Parathyroid adenoma (tissue), 2 donors: ENCODE results near the gene TMEM116.
"Not testable (repeated sequence)": the region's sequence is repeated elsewhere in the genome, so short reads cannot be mapped to it uniquely, and the experiment has no call there.

Experiments
- H2AFZ ChIP-seq: fragments of 300-600 bp; sonication (generic); one replicate; pipeline ENCODE4 v1.7.0; 2017; ENCODE audit warnings: antibody characterized with exemption, mild to moderate bottlenecking
- H3K27ac ChIP-seq: fragments of 300-600 bp; sonication (generic); one replicate; pipeline ENCODE4 v1.7.0; 2017
- H3K27me3 ChIP-seq: fragments of 300-600 bp; sonication (generic); one replicate; pipeline ENCODE4 v1.7.0; 2017; ENCODE audit warnings: low read length; ENCODE audit not compliant: control insufficient read depth, insufficient read depth
- H3K36me3 ChIP-seq: fragments of 300-600 bp; sonication (generic); one replicate; pipeline ENCODE4 v1.7.0; 2017; ENCODE audit warnings: low read length; ENCODE audit not compliant: control insufficient read depth, insufficient read depth
- H3K4me1 ChIP-seq: fragments of 300-600 bp; sonication (generic); one replicate; pipeline ENCODE4 v1.7.0; 2017; ENCODE audit warnings: control low read depth
- H3K4me2 ChIP-seq: fragments of 300-600 bp; sonication (generic); one replicate; pipeline ENCODE4 v1.7.0; 2017; ENCODE audit warnings: low read length
- H3K4me3 ChIP-seq: fragments of 300-600 bp; sonication (generic); one replicate; pipeline ENCODE4 v1.7.0; 2017; ENCODE audit warnings: low read depth, low read length
- H3K79me2 ChIP-seq: fragments of 300-600 bp; sonication (generic); one replicate; pipeline ENCODE4 v1.7.0; 2017; ENCODE audit warnings: control low read depth
- H3K9ac ChIP-seq: fragments of 300-600 bp; sonication (generic); one replicate; pipeline ENCODE4 v1.7.0; 2017; ENCODE audit warnings: mild to moderate bottlenecking
- H3K9me3 ChIP-seq: fragments of 300-600 bp; sonication (generic); one replicate; pipeline ENCODE4 v1.7.0; 2017; ENCODE audit warnings: low read length; ENCODE audit not compliant: control insufficient read depth
- TF ChIP-seq, protein P1 (sequence below): fragments of 300-600 bp; sonication (generic); IDR thresholded peaks from one replicate; pipeline ENCODE4 v1.7.0; 2017; ENCODE audit warnings: antibody characterized with exemption, mild to moderate bottlenecking
- donor health status: primary hyperparathyroidism.

TMEM116 gene

GRCh38 chr12:111964935-111965334, 48.0 kb downstream of the TMEM116 start:
- H3K36me3 ChIP-seq: no peaks in the 10 kb centered on the region
- TF ChIP-seq, protein P1, sequence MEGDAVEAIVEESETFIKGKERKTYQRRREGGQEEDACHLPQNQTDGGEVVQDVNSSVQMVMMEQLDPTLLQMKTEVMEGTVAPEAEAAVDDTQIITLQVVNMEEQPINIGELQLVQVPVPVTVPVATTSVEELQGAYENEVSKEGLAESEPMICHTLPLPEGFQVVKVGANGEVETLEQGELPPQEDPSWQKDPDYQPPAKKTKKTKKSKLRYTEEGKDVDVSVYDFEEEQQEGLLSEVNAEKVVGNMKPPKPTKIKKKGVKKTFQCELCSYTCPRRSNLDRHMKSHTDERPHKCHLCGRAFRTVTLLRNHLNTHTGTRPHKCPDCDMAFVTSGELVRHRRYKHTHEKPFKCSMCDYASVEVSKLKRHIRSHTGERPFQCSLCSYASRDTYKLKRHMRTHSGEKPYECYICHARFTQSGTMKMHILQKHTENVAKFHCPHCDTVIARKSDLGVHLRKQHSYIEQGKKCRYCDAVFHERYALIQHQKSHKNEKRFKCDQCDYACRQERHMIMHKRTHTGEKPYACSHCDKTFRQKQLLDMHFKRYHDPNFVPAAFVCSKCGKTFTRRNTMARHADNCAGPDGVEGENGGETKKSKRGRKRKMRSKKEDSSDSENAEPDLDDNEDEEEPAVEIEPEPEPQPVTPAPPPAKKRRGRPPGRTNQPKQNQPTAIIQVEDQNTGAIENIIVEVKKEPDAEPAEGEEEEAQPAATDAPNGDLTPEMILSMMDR: no peak
- H3K9ac ChIP-seq: no peak overlapping the region
- H3K27me3 ChIP-seq: no peaks in the 10 kb centered on the region
- H3K4me2 ChIP-seq: no peak overlapping the region
- H3K79me2 ChIP-seq: peaks cover 8% of the 10 kb centered on the region
- H3K4me3 ChIP-seq: no peak overlapping the region
- H3K9me3 ChIP-seq: no peaks in the 10 kb centered on the region
- H2AFZ ChIP-seq: no peak overlapping the region
- H3K27ac ChIP-seq: no peak overlapping the region
- no peaks in the 10 kb centered on the region for H3K4me1 ChIP-seq

DNA sequence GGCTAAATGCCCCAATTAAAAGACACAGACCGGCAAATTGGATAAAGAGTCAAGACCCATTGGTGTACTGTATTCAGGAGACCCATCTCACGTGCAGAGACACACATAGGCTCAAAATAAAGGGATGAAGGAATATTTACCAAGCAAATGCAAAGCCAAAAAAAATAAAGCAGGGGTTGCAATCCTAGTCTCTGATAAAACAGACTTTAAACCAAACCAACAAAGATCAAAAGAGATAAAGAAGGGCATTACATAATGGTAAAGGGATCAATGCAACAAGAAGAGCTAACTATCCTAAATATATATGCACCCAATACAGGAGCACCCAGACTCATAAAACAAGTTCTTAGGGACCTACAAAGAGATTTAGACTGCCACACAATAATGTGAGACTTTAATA, 53.4 kb downstream of the TMEM116 start:
- H3K9ac ChIP-seq, H3K79me2 ChIP-seq, H3K4me1 ChIP-seq, H3K9me3 ChIP-seq, H2AFZ ChIP-seq, H3K27ac ChIP-seq, H3K27me3 ChIP-seq, H3K4me3 ChIP-seq, H3K4me2 ChIP-seq, H3K36me3 ChIP-seq: not testable (repeated sequence)

DNA sequence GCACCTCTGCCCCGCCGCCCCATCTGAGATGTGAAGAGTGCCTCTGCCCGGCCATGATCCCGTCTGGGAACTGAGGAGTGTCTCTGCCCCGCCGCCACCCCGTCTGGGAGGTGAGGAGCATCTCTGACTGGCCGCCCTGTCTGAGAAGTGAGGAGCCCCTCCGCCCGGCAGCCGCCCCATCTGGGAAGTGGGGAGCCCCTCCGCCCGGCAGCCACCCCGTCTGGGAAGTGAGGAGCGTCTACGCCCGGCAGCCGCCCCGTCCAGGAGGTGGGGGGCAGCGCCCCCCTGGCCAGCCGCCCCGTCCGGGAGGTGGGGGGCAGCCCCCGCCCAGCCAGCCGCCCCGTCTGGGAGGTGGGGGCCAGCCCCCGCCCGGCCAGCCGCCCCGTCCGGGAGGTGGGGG, 55.7 kb downstream of the TMEM116 start:
- H2AFZ ChIP-seq, H3K27me3 ChIP-seq, H3K79me2 ChIP-seq, H3K4me3 ChIP-seq, H3K36me3 ChIP-seq, H3K9me3 ChIP-seq, H3K4me1 ChIP-seq, H3K4me2 ChIP-seq, H3K9ac ChIP-seq, H3K27ac ChIP-seq: not testable (repeated sequence)

DNA sequence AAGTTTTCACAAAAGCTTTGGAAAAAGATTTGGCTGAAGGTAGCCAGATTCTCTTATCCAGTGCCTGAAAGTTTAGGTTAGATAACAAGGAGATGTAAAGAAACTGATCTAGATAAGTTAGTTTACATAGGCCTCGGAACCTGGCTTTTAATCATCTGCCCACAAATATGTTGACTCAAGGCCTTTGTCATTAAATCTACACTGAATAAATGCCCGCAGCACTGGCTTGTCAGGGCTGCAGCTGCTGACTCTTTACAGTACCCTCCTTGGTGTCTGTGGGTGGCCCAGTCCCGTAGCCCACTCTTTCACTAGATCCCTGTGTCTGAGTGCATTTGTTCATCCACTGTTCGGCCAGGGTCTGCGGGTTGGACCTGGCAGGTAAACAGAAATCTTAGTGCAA, 58.0 kb downstream of the TMEM116 start:
- H3K4me3 ChIP-seq: no peak overlapping the region
- no peak overlapping the region for H3K4me2 ChIP-seq
- peaks cover 6% of the 10 kb centered on the region for H3K79me2 ChIP-seq
- no peaks in the 10 kb centered on the region for H3K36me3 ChIP-seq
- peaks cover 3% of the 10 kb centered on the region for H3K4me1 ChIP-seq
- no peak overlapping the region for H3K9ac ChIP-seq
- TF ChIP-seq, protein P1: no peak
- H2AFZ ChIP-seq: no peak overlapping the region
- no peak overlapping the region for H3K27ac ChIP-seq
- H3K27me3 ChIP-seq: no peaks in the 10 kb centered on the region
- H3K9me3 ChIP-seq: no peaks in the 10 kb centered on the region

- Histone ChIP-seq H3K4me1 (peaks cover 3% of the 10 kb centered on the region), H3K79me2 (peaks cover 6% of the 10 kb centered on the region), H2AFZ (no peak overlapping the region), H3K4me3 (no peak overlapping the region), H3K9me3 (no peaks in the 10 kb centered on the region), H3K36me3 (no peaks in the 10 kb centered on the region), H3K27me3 (no peaks in the 10 kb centered on the region), H3K9ac (no peak overlapping the region), H3K4me2 (no peak overlapping the region), H3K27ac (no peak overlapping the region)
- TF ChIP-seq, protein P1: no peak
Observed at GRCh38 chr12:111953455-111953854, 59.5 kb downstream of the TMEM116 start.

GRCh38 chr12:111952084-111952787, 60.7 kb downstream of the TMEM116 start:
- not testable (repeated sequence) for H3K36me3 ChIP-seq, H3K9me3 ChIP-seq, H3K27ac ChIP-seq, H3K4me3 ChIP-seq, H2AFZ ChIP-seq, H3K79me2 ChIP-seq, H3K4me2 ChIP-seq, H3K9ac ChIP-seq, H3K27me3 ChIP-seq, H3K4me1 ChIP-seq

GRCh38 chr12:111950961-111951676, 61.8 kb downstream of the TMEM116 start:
- H3K79me2 ChIP-seq, H3K27ac ChIP-seq, H3K36me3 ChIP-seq, H2AFZ ChIP-seq, H3K4me2 ChIP-seq, H3K4me3 ChIP-seq, H3K9ac ChIP-seq, H3K27me3 ChIP-seq, H3K9me3 ChIP-seq: not testable (repeated sequence)
- peaks cover 13% of the 10 kb centered on the region for H3K4me1 ChIP-seq
